Esophagus (tissue), 2 donors: ENCODE data around the gene WWC1. TPM values are rescaled to one million over a fixed set of nuclear protein-coding genes. Genes with fewer than 3 reads are reported as not detected.

Source experiments
- H3K27ac ChIP-seq, 2 donors: one replicate each; pipeline ENCODE4 v1.5.1; 2013; ENCODE audit warnings: low read depth in 2 of 2, mild to moderate bottlenecking in 2 of 2, inconsistent platforms in 1 of 2, low read length in 1 of 2, moderate library complexity in 1 of 2
- H3K27me3 ChIP-seq, 2 donors: one replicate each; pipeline ENCODE4 v1.6.1; 2013; ENCODE audit warnings: low read length in 2 of 2, control low read depth in 1 of 2, mild to moderate bottlenecking in 1 of 2; ENCODE audit not compliant: insufficient read depth in 2 of 2, control insufficient read depth in 1 of 2
- H3K36me3 ChIP-seq, 2 donors: one replicate each; pipeline ENCODE4 v1.6.1; 2013; ENCODE audit warnings: low read length in 1 of 2; ENCODE audit not compliant: control insufficient read depth in 2 of 2, insufficient read depth in 2 of 2
- H3K4me1 ChIP-seq, 2 donors: one replicate each; pipeline ENCODE4 v1.6.1; 2013; ENCODE audit warnings: low read length in 1 of 2; ENCODE audit not compliant: control insufficient read depth in 2 of 2, insufficient read depth in 2 of 2
- H3K4me3 ChIP-seq, 2 donors: one replicate each; pipeline ENCODE4 v1.5.1; 2013; ENCODE audit warnings: low read length in 2 of 2, mild to moderate bottlenecking in 2 of 2, low read depth in 1 of 2, moderate library complexity in 1 of 2
- H3K9me3 ChIP-seq, 2 donors: one replicate each; pipeline ENCODE4 v1.6.1; 2013; ENCODE audit warnings: mild to moderate bottlenecking in 2 of 2, low read depth in 1 of 2, low read length in 1 of 2, moderate library complexity in 1 of 2; ENCODE audit not compliant: control insufficient read depth in 2 of 2, insufficient read depth in 1 of 2
- WGBS, 2 donors: extraction: QIAGEN DNeasy Blood & Tissue Kit; methylation state at CpG; one replicate each; pipeline ENCODE4 v1.1.7; 2013; 5-methylcytosine and 5-hydroxymethylcytosine counted together
- polyA plus RNA-seq, 2 donors: library from polyadenylated mRNA; stranded (reverse); fragments of 200-250 nt; gene quantifications; one replicate each; pipeline ENCODE4 v1.2.3, GENCODE V29; 2013
- donor health status: healthy with polysubstance abuse.
- donor health status: Bipolar disorder and iron deficiency.

Gene WWC1
- polyA plus RNA-seq, 2 donors = 21.7 to 55.2 TPM

GRCh38 chr5:168424594-168425323, 133.3 kb downstream of the WWC1 start:
- no peak overlapping the region for H3K4me3 ChIP-seq
- H3K36me3 ChIP-seq = peaks cover 0 to 14% of the 10 kb centered on the region in 2 donors
- no peaks in the 10 kb centered on the region for H3K9me3 ChIP-seq
- H3K4me1 ChIP-seq = no peaks in the 10 kb centered on the region
- H3K27ac ChIP-seq = no peak overlapping the region
- H3K27me3 ChIP-seq = no peaks in the 10 kb centered on the region
- 75 to 84% methylated on average over 3 of the region's 3 CpGs for WGBS, 2 donors

DNA sequence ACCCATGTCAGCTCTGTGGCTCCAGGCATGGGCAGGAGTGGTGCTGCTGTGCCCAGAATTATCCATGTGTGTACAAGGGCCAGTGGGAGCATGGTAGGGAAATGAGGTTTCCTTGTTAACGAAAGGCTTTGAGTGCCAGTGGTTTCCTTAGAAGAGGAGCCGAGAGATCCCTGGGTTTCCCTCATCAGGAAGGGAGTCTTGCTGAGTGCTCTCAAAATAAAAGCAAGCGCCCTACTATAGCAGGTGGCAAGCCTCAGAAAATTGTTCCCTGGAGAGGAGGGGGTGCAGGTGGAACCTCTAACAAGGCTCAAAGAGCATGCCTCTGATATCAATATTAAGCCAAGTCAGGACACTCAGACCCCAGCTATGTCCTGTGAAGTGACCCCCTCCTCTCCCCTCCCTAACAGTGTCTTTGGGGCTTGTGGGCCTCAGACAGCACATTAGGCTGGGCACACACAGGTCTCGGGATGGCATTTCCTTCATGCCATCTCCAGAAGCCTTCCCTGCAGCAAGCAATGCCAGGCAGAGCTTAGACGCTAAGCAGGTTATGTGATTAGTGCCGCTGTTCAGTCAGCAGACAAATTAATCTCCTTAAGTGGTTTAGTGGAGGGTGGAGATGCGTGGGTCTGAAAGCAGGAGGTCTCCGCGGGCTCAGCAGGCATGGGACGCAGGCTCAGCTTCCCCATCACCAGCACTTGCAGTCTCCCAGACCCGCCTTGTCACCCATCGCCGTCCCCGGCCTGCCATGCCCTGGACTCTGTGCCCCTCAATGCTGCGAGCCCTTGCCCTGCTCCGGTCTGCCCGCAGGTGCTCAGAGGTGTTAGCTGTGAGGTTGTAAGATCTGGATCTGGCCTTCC, 134.8 kb downstream of the WWC1 start:
- Histone ChIP-seq H3K4me3 (no peak overlapping the region), H3K27ac (no peak overlapping the region), H3K36me3 (peaks cover under 1 to 24% of the 10 kb centered on the region in 2 donors), H3K9me3 (no peaks in the 10 kb centered on the region), H3K27me3 (no peaks in the 10 kb centered on the region), H3K4me1 (no peaks in the 10 kb centered on the region)
- 90 to 94% methylated on average over 17 of the region's 17 CpGs for WGBS, 2 donors

DNA sequence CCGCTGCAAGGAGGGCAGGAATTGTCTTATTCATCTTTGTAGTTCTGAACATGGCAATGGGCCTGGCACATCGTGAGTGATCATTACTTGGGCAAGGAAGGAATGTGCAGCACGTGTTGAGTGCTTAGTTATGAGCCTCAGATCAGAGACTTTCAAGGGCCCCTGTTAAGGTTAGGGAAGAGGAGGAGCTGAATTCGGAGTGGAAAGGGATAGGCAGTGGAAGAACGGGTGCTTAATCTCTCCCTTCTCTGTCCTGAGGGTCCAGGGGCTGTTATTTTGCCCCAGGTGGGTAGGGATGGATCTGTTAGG, 135.4 kb downstream of the WWC1 start:
- Histone ChIP-seq H3K36me3 (peaks cover 4 to 27% of the 10 kb centered on the region in 2 donors), H3K9me3 (no peaks in the 10 kb centered on the region), H3K27me3 (no peaks in the 10 kb centered on the region), H3K27ac (no peak overlapping the region), H3K4me3 (no peak overlapping the region), H3K4me1 (no peaks in the 10 kb centered on the region)
- 82 to 86% methylated on average over 5 of the region's 5 CpGs for WGBS, 2 donors

- 83 to 89% methylated on average over 4 of the region's 4 CpGs for WGBS, 2 donors
- no peaks in the 10 kb centered on the region for H3K27me3 ChIP-seq
- H3K27ac ChIP-seq = no peak overlapping the region
- peaks cover 4 to 24% of the 10 kb centered on the region in 2 donors for H3K36me3 ChIP-seq
- H3K9me3 ChIP-seq = no peaks in the 10 kb centered on the region
- H3K4me3 ChIP-seq = no peak overlapping the region
- H3K4me1 ChIP-seq = no peaks in the 10 kb centered on the region
Measured at GRCh38 chr5:168427224-168427623, 135.8 kb downstream of the WWC1 start.

- no peak overlapping the region for H3K27ac ChIP-seq
- H3K9me3 ChIP-seq = no peaks in the 10 kb centered on the region
- peaks cover 4 to 29% of the 10 kb centered on the region in 2 donors for H3K36me3 ChIP-seq
- no peak overlapping the region for H3K4me3 ChIP-seq
- no peaks in the 10 kb centered on the region for H3K4me1 ChIP-seq
- no peaks in the 10 kb centered on the region for H3K27me3 ChIP-seq
- 91% methylated on average over 10 of the region's 10 CpGs for WGBS, 2 donors
Measured at GRCh38 chr5:168428552-168428951, 137.1 kb downstream of the WWC1 start.

DNA sequence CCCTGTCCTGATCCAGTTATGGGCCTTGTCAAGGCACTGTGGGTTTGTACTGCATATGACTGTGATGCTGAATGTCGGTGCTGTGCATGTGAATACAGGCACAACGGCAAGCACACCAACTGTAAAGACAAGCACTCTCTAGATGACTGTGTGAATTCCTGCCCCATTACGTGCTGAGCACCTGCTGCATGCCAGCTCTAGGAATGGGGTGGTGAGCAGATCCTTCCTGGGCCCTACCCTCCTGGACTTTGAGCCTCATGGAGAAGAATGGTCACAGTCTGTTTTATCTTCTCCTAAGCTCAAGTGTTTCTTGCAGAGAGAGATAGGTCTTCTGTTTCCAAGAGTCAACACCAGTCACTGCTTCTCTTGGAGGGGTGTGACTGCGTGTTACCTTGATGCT, 138.9 kb downstream of the WWC1 start:
- Histone ChIP-seq H3K27ac (no peak overlapping the region), H3K27me3 (no peaks in the 10 kb centered on the region), H3K36me3 (peaks cover 4 to 35% of the 10 kb centered on the region in 2 donors), H3K4me3 (no peak overlapping the region), H3K9me3 (no peaks in the 10 kb centered on the region), H3K4me1 (no peaks in the 10 kb centered on the region)
- 77 to 87% methylated on average over 4 of the region's 4 CpGs for WGBS, 2 donors

DNA sequence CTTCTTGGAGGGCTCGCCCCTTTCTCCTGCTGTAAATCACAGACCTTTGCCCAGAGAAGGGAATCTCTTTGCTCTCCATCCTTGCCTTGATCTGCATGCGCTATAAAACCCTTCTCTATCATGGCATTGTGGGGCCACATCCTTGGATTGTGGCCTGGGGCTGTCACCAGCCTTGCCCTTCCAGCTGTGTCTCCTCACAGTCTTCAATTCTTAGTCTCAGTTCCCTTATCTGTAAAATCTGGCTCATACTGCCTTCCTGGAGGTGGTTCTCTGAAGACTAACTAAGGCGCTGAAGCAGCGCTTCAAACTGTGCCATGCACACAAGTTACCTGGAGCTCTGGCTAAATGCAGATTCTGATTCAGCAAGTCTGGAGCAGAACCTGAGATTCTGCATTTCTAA, 141.5 kb downstream of the WWC1 start:
- H3K4me1 ChIP-seq = no peaks in the 10 kb centered on the region
- peaks cover 4 to 30% of the 10 kb centered on the region in 2 donors for H3K36me3 ChIP-seq
- H3K4me3 ChIP-seq = no peak overlapping the region
- H3K9me3 ChIP-seq = no peaks in the 10 kb centered on the region
- H3K27ac ChIP-seq = no peak overlapping the region
- WGBS, 2 donors = 94 to 96% methylated on average over 4 of the region's 4 CpGs
- no peaks in the 10 kb centered on the region for H3K27me3 ChIP-seq

DNA sequence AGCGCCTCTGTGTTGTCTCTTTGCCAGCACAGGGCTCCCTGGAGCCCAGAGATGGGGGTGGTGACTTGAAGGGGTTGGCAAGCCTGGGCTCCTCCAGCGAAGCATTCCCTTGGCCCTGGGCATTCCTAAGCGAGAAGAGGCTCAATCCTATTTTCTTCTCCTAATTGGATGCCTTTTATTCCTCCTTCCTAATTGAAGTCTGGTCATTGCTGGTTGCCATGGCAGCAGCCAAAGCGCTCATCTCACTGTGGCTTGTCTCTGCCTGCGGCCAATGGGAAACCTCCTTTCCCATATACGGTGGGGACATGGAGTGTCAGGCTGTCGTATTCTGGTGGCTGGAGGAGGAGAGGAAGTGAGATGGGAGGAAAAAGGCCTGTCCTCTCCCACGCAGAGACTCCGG, 142.6 kb downstream of the WWC1 start:
- Histone ChIP-seq H3K27me3 (no peaks in the 10 kb centered on the region), H3K27ac (no peak overlapping the region), H3K36me3 (peaks cover 4 to 28% of the 10 kb centered on the region in 2 donors), H3K4me3 (no peak overlapping the region), H3K4me1 (no peaks in the 10 kb centered on the region), H3K9me3 (no peaks in the 10 kb centered on the region)
- WGBS, 2 donors = 75 to 82% methylated on average over 9 of the region's 9 CpGs

DNA sequence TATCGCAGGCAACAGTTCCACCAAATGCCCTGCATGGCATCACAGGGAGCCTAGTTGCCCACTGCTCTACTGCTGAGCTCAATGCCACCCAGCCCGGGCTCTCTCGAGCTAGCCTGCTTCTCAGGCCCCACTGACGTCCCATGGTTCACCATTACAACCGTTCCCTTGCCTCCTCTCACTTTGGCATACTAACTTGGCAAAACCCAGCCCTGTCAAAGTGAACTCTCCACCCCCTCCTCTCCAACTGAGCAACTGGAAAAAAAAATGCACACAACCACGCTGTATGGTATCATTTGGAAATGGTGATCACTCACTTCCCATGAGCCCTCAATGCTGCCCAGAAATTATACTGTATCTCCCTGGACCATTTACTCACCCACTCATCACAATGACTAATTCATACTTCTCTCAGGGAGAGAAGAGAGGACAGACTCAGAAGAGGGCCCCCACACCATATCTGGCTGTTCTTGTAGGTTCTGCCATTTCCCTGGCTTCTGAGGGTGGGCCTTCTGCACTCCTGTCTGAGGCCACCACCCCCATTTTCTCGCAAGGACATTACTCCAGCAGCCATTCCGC, 143.4 kb downstream of the WWC1 start:
- H3K36me3 ChIP-seq = peaks cover 4 to 28% of the 10 kb centered on the region in 2 donors
- H3K4me1 ChIP-seq = no peaks in the 10 kb centered on the region
- no peak overlapping the region for H3K4me3 ChIP-seq
- 77 to 86% methylated on average over 8 of the region's 8 CpGs for WGBS, 2 donors
- H3K27me3 ChIP-seq = no peaks in the 10 kb centered on the region
- no peaks in the 10 kb centered on the region for H3K9me3 ChIP-seq
- no peak overlapping the region for H3K27ac ChIP-seq
